ENCODE results near the gene HPDL. TPM values are rescaled to one million over a fixed set of nuclear protein-coding genes. Genes with fewer than 3 reads are reported as not detected.

The HPDL gene
- total RNA-seq, 2 donors from 2014 or later = 0.41 to 1.5 TPM

- TF ChIP-seq POLR2AphosphoS5 (IDR thresholded peaks at IDR 0.05) (no peak), CTCF (IDR thresholded peaks at IDR 0.05) (no peak)
- Histone ChIP-seq H3K27me3 (replicated peaks; ENCODE audit: insufficient read depth) (no peaks in the 10 kb centered on the region), H3K27ac (no peak overlapping the region), H3K4me1 (replicated peaks) (no peaks in the 10 kb centered on the region), H3K9me3 (no peaks in the 10 kb centered on the region), H3K4me3 (no peak overlapping the region), H3K36me3 (peaks cover 3 to 8% of the 10 kb centered on the region in 2 donors)
- intact Hi-C loops (cut with DNase I) = no loop called here
- no peak for DNase-seq (ENCODE audit: low spot score)
- WGBS = 67% methylated on average over 9 of the region's 9 CpGs
Measured at GRCh38 chr1:45334308-45335245, 7.9 kb downstream of the HPDL start.

DNA sequence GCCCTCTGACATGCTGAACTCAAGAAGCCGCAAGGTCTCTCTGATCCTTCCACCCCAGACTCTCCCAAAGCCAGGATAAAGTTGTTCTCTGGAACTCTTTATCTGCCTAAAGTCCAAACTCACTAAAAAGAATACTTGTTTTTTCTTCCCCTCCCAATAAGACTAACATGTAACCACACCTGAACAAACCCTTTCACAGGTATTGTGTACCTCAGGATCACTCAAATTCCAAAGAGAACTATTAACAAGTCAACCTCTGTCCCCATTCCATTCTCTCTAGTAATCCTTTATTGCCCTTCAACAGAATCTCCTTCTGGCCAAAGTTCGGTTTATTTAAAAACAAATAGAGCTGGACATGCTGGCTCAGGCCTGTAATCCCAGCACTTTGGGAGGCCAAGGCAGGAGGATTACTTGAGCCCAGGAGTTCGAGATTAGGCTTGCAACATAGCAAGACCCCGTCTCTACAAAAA, 9.2 kb downstream of the HPDL start:
- 59% methylated on average over 4 of the region's 4 CpGs for WGBS
- no peak for DNase-seq (ENCODE audit: low spot score)
- intact Hi-C loops (cut with DNase I) = no loop called here

GRCh38 chr1:45337630-45338325, 11.1 kb downstream of the HPDL start:
- no peaks in the 10 kb centered on the region for H3K9me3 ChIP-seq
- no peaks in the 10 kb centered on the region for H3K4me1 ChIP-seq (replicated peaks)
- no peak overlapping the region for H3K4me3 ChIP-seq
- no peaks in the 10 kb centered on the region for H3K27me3 ChIP-seq (replicated peaks; ENCODE audit: insufficient read depth)
- TF ChIP-seq POLR2AphosphoS5 (IDR thresholded peaks at IDR 0.05) = no peak
- no peak for TF ChIP-seq POLR2A (IDR thresholded peaks at IDR 0.05)
- TF ChIP-seq CTCF (IDR thresholded peaks at IDR 0.05) = no peak
- intact Hi-C loops (cut with DNase I) = no loop called here
- over 99% methylated on average over 3 of the region's 3 CpGs for WGBS
- no peak for DNase-seq (ENCODE audit: low spot score)
- no peak overlapping the region for H3K27ac ChIP-seq
- H3K36me3 ChIP-seq = peaks cover 3 to 5% of the 10 kb centered on the region in 2 donors

More for the DNA sequence above, 9.2 kb downstream of the HPDL start:
- Histone ChIP-seq H3K27me3 (replicated peaks; ENCODE audit: insufficient read depth) (no peaks in the 10 kb centered on the region), H3K4me3 (no peak overlapping the region), H3K9me3 (no peaks in the 10 kb centered on the region), H3K27ac (no peak overlapping the region), H3K36me3 (peaks cover 3 to 8% of the 10 kb centered on the region in 2 donors), H3K4me1 (replicated peaks) (no peaks in the 10 kb centered on the region)
- no peak for TF ChIP-seq CTCF (IDR thresholded peaks at IDR 0.05)
- TF ChIP-seq POLR2AphosphoS5 (IDR thresholded peaks at IDR 0.05) = peak; percentile 26
- no peak for TF ChIP-seq POLR2A (IDR thresholded peaks at IDR 0.05)

GRCh38 chr1:45339789-45340558, 13.3 kb downstream of the HPDL start, which contains the start of the genes MUTYH and TOE1:
Gene MUTYH, minus strand, starts transcription at chr1:45340440. Its CDS starts 5,935 bp downstream, at chr1:45334505.
Gene TOE1, plus strand, starts transcription at chr1:45340170. Its CDS starts 83 bp downstream, at chr1:45340253.
- WGBS = under 1% methylated on average over 23 of the region's 70 CpGs

More at GRCh38 chr1:45339789-45340558, 13.3 kb downstream of the HPDL start, which contains the start of the genes MUTYH and TOE1:
- Histone ChIP-seq H3K27me3 (replicated peaks; ENCODE audit: insufficient read depth) (no peaks in the 10 kb centered on the region), H3K27ac (peak within 1 kb of the TSS; percentile 93 to 97), H3K4me1 (replicated peaks) (peaks cover 3% of the 10 kb centered on the region), H3K9me3 (no peaks in the 10 kb centered on the region), H3K36me3 (peaks cover 0 to 6% of the 10 kb centered on the region in 2 donors), H3K4me3 (peak within 1 kb of the TSS; percentile 82 to 84)
- TF ChIP-seq POLR2A (IDR thresholded peaks at IDR 0.05) (peak; percentile 62), CTCF (IDR thresholded peaks at IDR 0.05) (peak in 1 of 4 experiments; percentile 11), POLR2AphosphoS5 (IDR thresholded peaks at IDR 0.05) (peak; percentile 74)
- intact Hi-C loops (cut with DNase I) = no loop called here
- peak; percentile 85 for DNase-seq (ENCODE audit: low spot score)

Data from prostate gland (tissue), 2 donors.